SH-SY5Y (cell line): ENCODE results near the gene ITGB3.

Experiments
- GATA2 ChIP-seq: IDR thresholded peaks from 2 replicates; pipeline ENCODE4 v1.6.1; 2011; ENCODE audit warnings: mild to moderate bottlenecking, low read depth, low read length
- GATA3 ChIP-seq: IDR thresholded peaks from 2 replicates; pipeline ENCODE4 v1.6.1; 2011; ENCODE audit warnings: low read depth, mild to moderate bottlenecking, low read length, moderate library complexity

The ITGB3 gene

GRCh38 chr17:47252209-47252608, 1.4 kb upstream of the ITGB3 start:
- TF ChIP-seq GATA3 (no peak), GATA2 (no peak)

GRCh38 chr17:47252766-47253512, 688 bp upstream of the ITGB3 start:
- TF ChIP-seq GATA3: no peak
- no peak; the same call in 1 of the 2 replicates for TF ChIP-seq GATA2

GRCh38 chr17:47254403-47254943, 846 bp downstream of the ITGB3 start:
- no peak for TF ChIP-seq GATA3
- no peak for TF ChIP-seq GATA2

- TF ChIP-seq GATA3: no peak
- TF ChIP-seq GATA2: no peak
These were observed 4.2 kb downstream of the ITGB3 start for GRCh38 chr17:47257651-47258339.

GRCh38 chr17:47262586-47262985, 9.0 kb downstream of the ITGB3 start:
- TF ChIP-seq GATA2: no peak

GRCh38 chr17:47264166-47264565, 10.5 kb downstream of the ITGB3 start:
- TF ChIP-seq GATA3: no peak
- TF ChIP-seq GATA2: no peak

- no peak for TF ChIP-seq GATA3
- TF ChIP-seq GATA2: no peak
These were observed 12.4 kb downstream of the ITGB3 start for GRCh38 chr17:47265983-47266541.

GRCh38 chr17:47266782-47267181, 13.2 kb downstream of the ITGB3 start:
- TF ChIP-seq GATA3: no peak
- no peak for TF ChIP-seq GATA2

- TF ChIP-seq GATA2 (no peak), GATA3 (no peak)
These were observed 13.8 kb downstream of the ITGB3 start for GRCh38 chr17:47267354-47267828.

- TF ChIP-seq GATA3 (no peak), GATA2 (no peak)
These were observed 17.5 kb downstream of the ITGB3 start for GRCh38 chr17:47270946-47271705.

- TF ChIP-seq GATA3 (no peak), GATA2 (no peak)
These were observed 18.9 kb downstream of the ITGB3 start for GRCh38 chr17:47272491-47272890.

GRCh38 chr17:47273245-47273644, 19.6 kb downstream of the ITGB3 start:
- TF ChIP-seq GATA2: no peak
- TF ChIP-seq GATA3: no peak

- TF ChIP-seq GATA3 (no peak), GATA2 (no peak)
These were observed 20.9 kb downstream of the ITGB3 start for GRCh38 chr17:47274319-47275069.
